ENCODE measurements around the gene SVEP1. TPM values are rescaled to one million over a fixed set of nuclear protein-coding genes. Genes with fewer than 3 reads are reported as not detected.

SVEP1 gene
- total RNA-seq (2022; extraction: Qiagen RNA extraction), result 1.3 to 2.3 TPM (median 2.0 TPM) in 5 replicates

DNA sequence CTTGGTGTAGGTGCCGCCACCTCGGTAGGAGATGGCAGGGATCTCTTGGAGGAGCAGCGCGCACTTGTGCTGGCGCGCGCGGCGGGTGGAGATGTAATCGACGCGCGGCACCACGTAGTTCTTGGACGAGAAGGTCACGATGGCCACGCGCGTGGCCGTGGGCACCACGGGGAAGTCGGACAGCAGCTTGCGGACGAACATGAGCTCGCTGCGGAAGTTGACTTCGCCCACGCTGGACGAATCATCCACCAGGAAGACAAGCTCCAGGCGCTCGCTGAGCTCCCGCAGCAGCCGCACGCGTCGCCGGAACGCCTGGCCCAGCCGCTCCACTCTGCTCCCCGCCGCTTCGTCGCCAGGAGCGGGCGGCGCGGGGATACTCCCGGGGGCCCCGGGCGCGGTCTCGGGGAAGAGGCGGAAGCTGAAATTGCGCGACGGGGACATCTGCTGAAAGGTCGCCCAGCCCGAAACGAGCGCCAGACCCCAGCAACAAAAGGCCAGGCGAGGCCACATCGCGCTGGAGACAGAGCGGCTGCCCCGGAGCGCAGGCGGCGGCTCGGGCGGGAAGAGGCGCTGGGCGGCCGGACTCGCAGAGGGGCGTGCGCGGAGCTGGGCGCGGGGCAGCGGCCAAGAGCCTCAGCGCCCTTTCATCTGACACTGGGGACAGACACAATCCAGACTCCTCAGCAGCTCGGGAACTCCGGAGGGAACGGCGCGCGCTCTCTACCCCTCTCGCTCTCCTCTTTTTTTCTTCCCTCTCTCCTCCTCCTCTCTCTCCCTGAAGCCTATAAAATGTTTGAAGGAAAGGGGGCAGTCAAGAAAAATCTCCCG lies at the start of gene SVEP1:
SVEP1 (minus strand) TSS at position 708 of the 828 bp plus-strand sequence; CDS start at position 510, 198 bp downstream.

DNA sequence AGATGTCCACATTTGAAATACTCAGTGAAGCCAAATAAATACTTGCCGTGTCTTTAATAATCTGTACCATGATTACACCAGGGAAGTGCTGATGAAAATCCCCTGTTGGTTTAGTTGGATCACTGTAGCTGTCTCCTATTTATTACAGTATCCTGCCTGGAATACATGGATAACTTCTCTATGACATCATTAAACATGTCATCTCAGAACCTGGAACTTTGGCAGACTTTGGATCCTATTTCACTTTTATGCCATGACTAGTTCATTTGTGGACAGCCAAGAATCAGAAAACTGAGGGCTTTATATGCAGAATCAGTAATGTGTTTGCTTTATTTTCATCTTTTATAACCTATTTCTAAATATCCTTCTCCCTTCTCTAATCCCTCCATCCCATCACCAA lies 241.8 kb downstream of the SVEP1 start, which contains the start of gene TXNDC8:
TXNDC8 (minus strand) TSS at position 137 of the 400 bp plus-strand sequence.

Other genes with a start within 250 kb of the SVEP1 start
- gene TXNDC8, start 241.9 kb downstream of the SVEP1 start, total RNA-seq (2022; extraction: Qiagen RNA extraction), result not detected in 5 replicates
- not detected in 5 replicates for gene MUSK, start 89.0 kb upstream of the SVEP1 start, total RNA-seq (2022; extraction: Qiagen RNA extraction)